ENCODE measurements around the gene ZNF785.

Gene ZNF785

GRCh38 chr16:30566531-30566930, 19.0 kb downstream of the ZNF785 start:
- H3K27ac Mint-ChIP-seq: peak overlapping the region in 1 of 2 donors; percentile 96
- no peak for DNase-seq
- peaks cover 7% of the 10 kb centered on the region for H3K36me3 Mint-ChIP-seq (ENCODE audit: insufficient read depth)
- no peak overlapping the region for H3K4me3 Mint-ChIP-seq
- H3K27me3 Mint-ChIP-seq: no peaks in the 10 kb centered on the region
- ATAC-seq (replicated peaks): no peak
- H3K4me1 Mint-ChIP-seq (ENCODE audit: low read depth in 2 of 2): peaks cover 24 to 25% of the 10 kb centered on the region in 2 donors
- H3K9me3 Mint-ChIP-seq: no peaks in the 10 kb centered on the region

- Mint-ChIP-seq H3K4me3 (no peak overlapping the region), H3K9me3 (no peaks in the 10 kb centered on the region), H3K4me1 (ENCODE audit: low read depth in 2 of 2) (peaks cover 23 to 27% of the 10 kb centered on the region in 2 donors), H3K27ac (peak overlapping the region; percentile 31 to 96), H3K36me3 (ENCODE audit: insufficient read depth) (peaks cover 7% of the 10 kb centered on the region), H3K27me3 (no peaks in the 10 kb centered on the region)
- DNase-seq: no peak
- ATAC-seq (replicated peaks): no peak
Observed at GRCh38 chr16:30565984-30566383, 19.5 kb downstream of the ZNF785 start.

- DNase-seq: no peak
- Mint-ChIP-seq H3K4me1 (ENCODE audit: low read depth in 2 of 2) (peaks cover 21 to 25% of the 10 kb centered on the region in 2 donors), H3K27ac (peak overlapping the region in 1 of 2 donors; percentile 31), H3K4me3 (no peak overlapping the region), H3K36me3 (ENCODE audit: insufficient read depth) (peaks cover 7% of the 10 kb centered on the region), H3K9me3 (no peaks in the 10 kb centered on the region), H3K27me3 (no peaks in the 10 kb centered on the region)
- no peak for ATAC-seq (replicated peaks)
Observed at GRCh38 chr16:30565526-30565925, 20.0 kb downstream of the ZNF785 start.

GRCh38 chr16:30562021-30562420, 23.5 kb downstream of the ZNF785 start:
- Mint-ChIP-seq H3K4me1 (ENCODE audit: low read depth in 2 of 2) (peaks cover 13 to 20% of the 10 kb centered on the region in 2 donors), H3K27ac (peak overlapping the region; percentile 67 to 91), H3K9me3 (no peaks in the 10 kb centered on the region), H3K27me3 (no peaks in the 10 kb centered on the region), H3K4me3 (peak overlapping the region; percentile 77 to 86), H3K36me3 (ENCODE audit: insufficient read depth) (peaks cover 17% of the 10 kb centered on the region)
- DNase-seq (no peak), ATAC-seq (replicated peaks) (no peak)

- H3K36me3 Mint-ChIP-seq (ENCODE audit: insufficient read depth): peaks cover 24% of the 10 kb centered on the region
- peak overlapping the region; percentile 67 to 91 for H3K27ac Mint-ChIP-seq
- DNase-seq (no peak), ATAC-seq (replicated peaks) (no peak)
- peak overlapping the region; percentile 77 to 86 for H3K4me3 Mint-ChIP-seq
- no peaks in the 10 kb centered on the region for H3K9me3 Mint-ChIP-seq
- no peaks in the 10 kb centered on the region for H3K27me3 Mint-ChIP-seq
- peaks cover 8 to 22% of the 10 kb centered on the region in 2 donors for H3K4me1 Mint-ChIP-seq (ENCODE audit: low read depth in 2 of 2)
Observed at GRCh38 chr16:30561089-30561816, 24.2 kb downstream of the ZNF785 start.

- DNase-seq (no peak), ATAC-seq (replicated peaks) (no peak)
- Mint-ChIP-seq H3K4me1 (ENCODE audit: low read depth in 2 of 2) (peaks cover 11 to 26% of the 10 kb centered on the region in 2 donors), H3K27me3 (no peaks in the 10 kb centered on the region), H3K4me3 (peak overlapping the region; percentile 47 to 86), H3K36me3 (ENCODE audit: insufficient read depth) (peaks cover 30% of the 10 kb centered on the region), H3K27ac (peak overlapping the region in 1 of 2 donors; percentile 93), H3K9me3 (no peaks in the 10 kb centered on the region)
Observed at GRCh38 chr16:30559690-30560089, 25.8 kb downstream of the ZNF785 start.

GRCh38 chr16:30558789-30559377, 26.6 kb downstream of the ZNF785 start:
- Mint-ChIP-seq H3K4me3 (peak overlapping the region; percentile 84 to 86), H3K4me1 (ENCODE audit: low read depth in 2 of 2) (peaks cover 17 to 28% of the 10 kb centered on the region in 2 donors), H3K27me3 (no peaks in the 10 kb centered on the region)

GRCh38 chr16:30557957-30558788, 27.3 kb downstream of the ZNF785 start, which contains the start of gene ZNF764:
ZNF764 (minus strand) TSS chr16:30558374; CDS start chr16:30558182, 192 bp downstream.
- DNase-seq: peak; percentile 93 to 95 (median 95)
- H3K27ac Mint-ChIP-seq: peak within 1 kb of the TSS; percentile 89 to 93
- no peaks in the 10 kb centered on the region for H3K9me3 Mint-ChIP-seq
- ATAC-seq (replicated peaks): peak; percentile 92
- H3K4me1 Mint-ChIP-seq (ENCODE audit: low read depth in 2 of 2): peaks cover 22 to 32% of the 10 kb centered on the region in 2 donors
- peak within 1 kb of the TSS; percentile 84 to 86 for H3K4me3 Mint-ChIP-seq
- no peaks in the 10 kb centered on the region for H3K27me3 Mint-ChIP-seq
- peaks cover 39% of the 10 kb centered on the region for H3K36me3 Mint-ChIP-seq (ENCODE audit: insufficient read depth)

More at GRCh38 chr16:30558789-30559377, 26.6 kb downstream of the ZNF785 start:
- Mint-ChIP-seq H3K27ac (peak overlapping the region; percentile 89 to 93), H3K36me3 (ENCODE audit: insufficient read depth) (peaks cover 38% of the 10 kb centered on the region), H3K9me3 (no peaks in the 10 kb centered on the region)
- ATAC-seq (replicated peaks) (no peak), DNase-seq (no peak)

GRCh38 chr16:30557707-30557956, 27.9 kb downstream of the ZNF785 start:
- no peak for ATAC-seq (replicated peaks)
- H3K9me3 Mint-ChIP-seq: no peaks in the 10 kb centered on the region
- peak overlapping the region; percentile 89 to 93 for H3K27ac Mint-ChIP-seq
- peak overlapping the region; percentile 84 to 86 for H3K4me3 Mint-ChIP-seq
- no peak for DNase-seq
- no peaks in the 10 kb centered on the region for H3K27me3 Mint-ChIP-seq
- H3K36me3 Mint-ChIP-seq (ENCODE audit: insufficient read depth): peaks cover 39% of the 10 kb centered on the region
- H3K4me1 Mint-ChIP-seq (ENCODE audit: low read depth in 2 of 2): peaks cover 28 to 37% of the 10 kb centered on the region in 2 donors

- Mint-ChIP-seq H3K36me3 (ENCODE audit: insufficient read depth) (peaks cover 40% of the 10 kb centered on the region), H3K27me3 (no peaks in the 10 kb centered on the region), H3K27ac (peak overlapping the region in 1 of 2 donors; percentile 89), H3K9me3 (no peaks in the 10 kb centered on the region), H3K4me1 (ENCODE audit: low read depth in 2 of 2) (peaks cover 42 to 43% of the 10 kb centered on the region in 2 donors), H3K4me3 (peak overlapping the region; percentile 84 to 86)
- DNase-seq (no peak), ATAC-seq (replicated peaks) (no peak)
Observed at GRCh38 chr16:30556125-30556473, 29.4 kb downstream of the ZNF785 start.

GRCh38 chr16:30555315-30556124, 30.0 kb downstream of the ZNF785 start:
- Mint-ChIP-seq H3K36me3 (ENCODE audit: insufficient read depth) (peaks cover 42% of the 10 kb centered on the region), H3K4me3 (peak overlapping the region; percentile 84 to 86), H3K4me1 (ENCODE audit: low read depth in 2 of 2) (peaks cover 43 to 46% of the 10 kb centered on the region in 2 donors), H3K27ac (peak overlapping the region in 1 of 2 donors; percentile 89), H3K27me3 (no peaks in the 10 kb centered on the region), H3K9me3 (no peaks in the 10 kb centered on the region)
- DNase-seq (no peak), ATAC-seq (replicated peaks) (no peak)

GRCh38 chr16:30554557-30555314, 30.8 kb downstream of the ZNF785 start:
- H3K9me3 Mint-ChIP-seq: no peaks in the 10 kb centered on the region
- H3K36me3 Mint-ChIP-seq (ENCODE audit: insufficient read depth): peaks cover 42% of the 10 kb centered on the region
- H3K4me1 Mint-ChIP-seq (ENCODE audit: low read depth in 2 of 2): peaks cover 43 to 46% of the 10 kb centered on the region in 2 donors
- no peak overlapping the region for H3K4me3 Mint-ChIP-seq
- ATAC-seq (replicated peaks) (no peak), DNase-seq (no peak)
- no peaks in the 10 kb centered on the region for H3K27me3 Mint-ChIP-seq
- H3K27ac Mint-ChIP-seq: peak overlapping the region; percentile 19 to 89
